ENCODE measurements around the gene BAZ2B. TPM values are rescaled to one million over a fixed set of nuclear protein-coding genes. Genes with fewer than 3 reads are reported as not detected.

BAZ2B gene
- total RNA-seq, 2 donors from 2014 or later: 60.8 to 84.5 TPM

- 93% methylated on average over 1 of the region's 1 CpG for WGBS
- TF ChIP-seq POLR2A (IDR thresholded peaks at IDR 0.05) (no peak), POLR2AphosphoS5 (IDR thresholded peaks at IDR 0.05) (no peak), CTCF (IDR thresholded peaks at IDR 0.05) (no peak)
- no peaks in the 10 kb centered on the region for H3K27me3 ChIP-seq (replicated peaks; ENCODE audit: insufficient read depth)
Measured at GRCh38 chr2:159531475-159531874, 84.9 kb downstream of the BAZ2B start.

GRCh38 chr2:159526433-159526832 lies 89.9 kb downstream of the BAZ2B start:
- no peak for TF ChIP-seq POLR2AphosphoS5 (IDR thresholded peaks at IDR 0.05)
- Histone ChIP-seq H3K4me3 (no peak overlapping the region), H3K27ac (no peak overlapping the region), H3K9me3 (no peaks in the 10 kb centered on the region), H3K36me3 (no peaks in the 10 kb centered on the region), H3K27me3 (replicated peaks; ENCODE audit: insufficient read depth) (no peaks in the 10 kb centered on the region), H3K4me1 (replicated peaks) (no peaks in the 10 kb centered on the region)
- DNase-seq (ENCODE audit: low spot score): no peak
- 31% methylated on average over 1 of the region's 1 CpG for WGBS
- intact Hi-C loops (cut with DNase I): no loop called here

More at GRCh38 chr2:159531475-159531874, 84.9 kb downstream of the BAZ2B start:
- H3K9me3 ChIP-seq: no peaks in the 10 kb centered on the region
- no peaks in the 10 kb centered on the region for H3K36me3 ChIP-seq
- DNase-seq (ENCODE audit: low spot score): no peak
- no peak overlapping the region for H3K4me3 ChIP-seq
- no peak overlapping the region for H3K27ac ChIP-seq
- intact Hi-C loops (cut with DNase I): no loop called here
- no peaks in the 10 kb centered on the region for H3K4me1 ChIP-seq (replicated peaks)

- 94% methylated on average over 3 of the region's 3 CpGs for WGBS
- intact Hi-C loops (cut with DNase I): no loop called here
- Histone ChIP-seq H3K4me1 (replicated peaks) (no peaks in the 10 kb centered on the region), H3K9me3 (no peaks in the 10 kb centered on the region), H3K27ac (no peak overlapping the region), H3K27me3 (replicated peaks; ENCODE audit: insufficient read depth) (no peaks in the 10 kb centered on the region), H3K4me3 (no peak overlapping the region), H3K36me3 (no peaks in the 10 kb centered on the region)
- TF ChIP-seq POLR2A (IDR thresholded peaks at IDR 0.05) (no peak), CTCF (IDR thresholded peaks at IDR 0.05) (no peak), POLR2AphosphoS5 (IDR thresholded peaks at IDR 0.05) (no peak)
- DNase-seq (ENCODE audit: low spot score): no peak
Measured at GRCh38 chr2:159525012-159525411, 91.3 kb downstream of the BAZ2B start.

DNA sequence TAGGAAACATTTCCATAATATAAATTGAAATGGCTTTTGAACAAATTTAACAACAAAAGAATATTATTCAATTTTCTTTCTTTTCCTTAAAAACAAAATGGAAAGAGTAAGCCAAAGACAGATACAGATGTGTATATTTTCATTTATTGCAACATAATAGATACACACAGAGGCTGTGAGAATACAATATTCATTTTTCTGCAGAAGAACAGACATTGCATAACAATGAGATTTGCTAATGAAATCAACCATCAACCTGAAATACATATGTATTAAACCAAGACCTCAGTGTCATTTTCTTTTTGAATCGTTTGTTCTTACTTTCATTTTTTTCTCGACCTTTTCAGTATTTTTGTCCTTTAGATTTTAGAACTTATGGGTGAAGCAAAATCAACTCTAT lies 95.1 kb downstream of the BAZ2B start:
- no peak overlapping the region for H3K4me3 ChIP-seq
- H3K4me1 ChIP-seq (replicated peaks): no peaks in the 10 kb centered on the region
- H3K27me3 ChIP-seq (replicated peaks; ENCODE audit: insufficient read depth): no peaks in the 10 kb centered on the region
- DNase-seq (ENCODE audit: low spot score): no peak
- TF ChIP-seq CTCF (IDR thresholded peaks at IDR 0.05) (no peak), POLR2AphosphoS5 (IDR thresholded peaks at IDR 0.05) (no peak), POLR2A (IDR thresholded peaks at IDR 0.05) (no peak)
- no peaks in the 10 kb centered on the region for H3K36me3 ChIP-seq
- no peak overlapping the region for H3K27ac ChIP-seq
- no peaks in the 10 kb centered on the region for H3K9me3 ChIP-seq
- intact Hi-C loops (cut with DNase I): no loop called here
- 92% methylated on average over 2 of the region's 2 CpGs for WGBS

- intact Hi-C loops (cut with DNase I): no loop called here
- H3K9me3 ChIP-seq: no peaks in the 10 kb centered on the region
- 73% methylated on average over 3 of the region's 3 CpGs for WGBS
Measured at GRCh38 chr2:159518321-159519005, 97.9 kb downstream of the BAZ2B start.

More at GRCh38 chr2:159518321-159519005, 97.9 kb downstream of the BAZ2B start:
- TF ChIP-seq POLR2A (IDR thresholded peaks at IDR 0.05): no peak
- no peak for TF ChIP-seq POLR2AphosphoS5 (IDR thresholded peaks at IDR 0.05)
- no peak for TF ChIP-seq CTCF (IDR thresholded peaks at IDR 0.05)
- no peak for DNase-seq (ENCODE audit: low spot score)
- no peak overlapping the region for H3K4me3 ChIP-seq
- H3K27me3 ChIP-seq (replicated peaks; ENCODE audit: insufficient read depth): no peaks in the 10 kb centered on the region
- no peaks in the 10 kb centered on the region for H3K36me3 ChIP-seq
- no peaks in the 10 kb centered on the region for H3K4me1 ChIP-seq (replicated peaks)
- H3K27ac ChIP-seq: no peak overlapping the region
